ENCODE measurements around the gene TBC1D22A.

DNA sequence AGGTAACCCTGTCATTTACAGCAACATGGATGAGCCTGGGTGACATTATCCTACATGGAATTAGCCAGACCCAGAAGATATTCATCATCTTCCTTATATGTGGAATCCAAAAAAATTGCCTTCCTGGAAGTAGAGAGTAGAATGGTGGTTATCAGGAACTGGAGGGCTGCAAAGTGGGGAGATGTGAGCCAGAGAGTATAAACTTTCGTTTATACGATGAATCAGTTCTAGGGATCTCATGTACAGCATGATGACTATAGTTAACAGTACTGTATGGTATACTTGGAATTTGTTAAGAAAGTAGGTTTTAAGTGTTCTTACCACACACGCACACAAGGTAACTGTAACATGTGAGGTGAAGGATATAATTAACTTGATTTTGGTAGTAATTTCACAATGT, 79.1 kb downstream of the TBC1D22A start:
- TF ChIP-seq CTCF (IDR thresholded peaks at IDR 0.05) (no peak), POLR2A (IDR thresholded peaks at IDR 0.05) (no peak), POLR2AphosphoS5 (IDR thresholded peaks at IDR 0.05) (no peak)
